Measurements from ENCODE around the gene ATP6V0D1. TPM values are rescaled to one million over a fixed set of nuclear protein-coding genes. Genes with fewer than 3 reads are reported as not detected.

ATP6V0D1 gene
- polyA plus RNA-seq, 3 donors: 354 to 687 (median 631) TPM

DNA sequence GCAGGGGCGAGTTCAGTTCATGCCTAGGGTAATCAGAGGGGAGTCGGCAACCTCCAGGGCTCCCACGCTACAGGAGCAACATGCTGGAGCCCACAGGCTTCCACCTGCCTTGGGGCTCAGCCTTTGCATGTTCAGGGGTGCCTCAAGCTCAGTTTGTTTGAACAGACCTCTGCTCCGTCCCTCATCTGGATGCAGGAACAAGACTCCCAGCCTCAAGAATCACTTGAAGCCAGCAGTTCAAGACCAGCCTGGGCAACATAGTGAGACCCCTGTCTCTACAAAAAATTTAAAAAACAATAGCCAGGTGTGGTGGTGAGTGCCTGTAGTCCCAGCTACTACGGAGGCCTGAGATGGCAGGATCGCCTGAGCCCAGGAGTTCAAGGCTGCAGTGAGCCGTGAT, 54.9 kb downstream of the ATP6V0D1 start:
- 88% methylated on average over 4 of the region's 7 CpGs for WGBS (ENCODE audit: insufficient coverage)
- Histone ChIP-seq H3K4me2 (replicated peaks; ENCODE audit: extremely low read depth, low read length, poor library complexity, severe bottlenecking) (no peak overlapping the region), H3K9me3 (replicated peaks in 1 of 2; ENCODE audit: control insufficient read depth in 1 of 2, insufficient read depth in 1 of 2, low read length in 2 of 2) (peaks cover 0 to 9% of the 10 kb centered on the region in 2 donors), H3K4me3 (replicated peaks in 1 of 3; ENCODE audit: low read depth in 2 of 3, low read length in 3 of 3) (no peak overlapping the region), H3K27me3 (ENCODE audit: control insufficient read depth in 2 of 2, insufficient read depth in 2 of 2, low read length in 2 of 2) (peaks cover 19 to 44% of the 10 kb centered on the region in 2 donors), H4K20me1 (ENCODE audit: insufficient read depth, low read length) (peaks cover 25% of the 10 kb centered on the region), H3K36me3 (replicated peaks in 1 of 2; ENCODE audit: control insufficient read depth in 1 of 2, insufficient read depth in 2 of 2, low read length in 2 of 2) (no peaks in the 10 kb centered on the region), H3K4me1 (ENCODE audit: control insufficient read depth in 1 of 2, insufficient read depth in 2 of 2, low read length in 2 of 2) (peaks cover 7 to 8% of the 10 kb centered on the region in 2 donors), H2AFZ (ENCODE audit: insufficient read depth, low read depth, low read length, poor library complexity, severe bottlenecking) (no peak overlapping the region), H3K79me2 (ENCODE audit: insufficient read depth, low read length) (no peaks in the 10 kb centered on the region), H3K27ac (ENCODE audit: low read depth in 1 of 2, low read length in 2 of 2) (no peak overlapping the region), H3K9ac (ENCODE audit: insufficient read depth, low read length, poor library complexity, severe bottlenecking) (no peak overlapping the region)
- Mint-ChIP-seq H3K4me1 (peaks cover 5% of the 10 kb centered on the region), H3K27me3 (ENCODE audit: low read depth in 3 of 3) (peaks cover 39 to 61% (median 43%) of the 10 kb centered on the region in 3 donors), H3K9me3 (peaks cover 0 to 14% (median 1%) of the 10 kb centered on the region in 7 donors), H3K4me3 (no peak overlapping the region), H3K27ac (no peak overlapping the region), H3K36me3 (peaks cover 4 to 5% of the 10 kb centered on the region in 2 donors)
- no peak for DNase-seq
- intact Hi-C loops (cut with micrococcal nuclease): loop anchor here in 1 of 2 donors (5.0 kb wide), 1 partner anchor 41 kb away; no protein-coding TSS in a partner anchor
- TF ChIP-seq CTCF (IDR thresholded peaks at IDR 0.05): no peak

- no peak for DNase-seq
- Histone ChIP-seq H3K79me2 (ENCODE audit: insufficient read depth, low read length) (no peaks in the 10 kb centered on the region), H3K9ac (ENCODE audit: insufficient read depth, low read length, poor library complexity, severe bottlenecking) (no peak overlapping the region), H3K4me2 (replicated peaks; ENCODE audit: extremely low read depth, low read length, poor library complexity, severe bottlenecking) (no peak overlapping the region), H4K20me1 (ENCODE audit: insufficient read depth, low read length) (peaks cover 23% of the 10 kb centered on the region), H3K36me3 (replicated peaks in 1 of 2; ENCODE audit: control insufficient read depth in 1 of 2, insufficient read depth in 2 of 2, low read length in 2 of 2) (no peaks in the 10 kb centered on the region), H3K4me1 (ENCODE audit: control insufficient read depth in 1 of 2, insufficient read depth in 2 of 2, low read length in 2 of 2) (peaks cover 6% of the 10 kb centered on the region in 2 donors), H2AFZ (ENCODE audit: insufficient read depth, low read depth, low read length, poor library complexity, severe bottlenecking) (no peak overlapping the region), H3K27me3 (ENCODE audit: control insufficient read depth in 2 of 2, insufficient read depth in 2 of 2, low read length in 2 of 2) (peaks cover 19 to 43% of the 10 kb centered on the region in 2 donors), H3K9me3 (replicated peaks in 1 of 2; ENCODE audit: control insufficient read depth in 1 of 2, insufficient read depth in 1 of 2, low read length in 2 of 2) (peaks cover 0 to 9% of the 10 kb centered on the region in 2 donors), H3K27ac (ENCODE audit: low read depth in 1 of 2, low read length in 2 of 2) (no peak overlapping the region), H3K4me3 (replicated peaks in 1 of 3; ENCODE audit: low read depth in 2 of 3, low read length in 3 of 3) (no peak overlapping the region)
- peaks cover 39 to 59% (median 43%) of the 10 kb centered on the region in 3 donors for H3K27me3 Mint-ChIP-seq (ENCODE audit: low read depth in 3 of 3)
- H3K36me3 Mint-ChIP-seq: peaks cover 4 to 5% of the 10 kb centered on the region in 2 donors
- peak overlapping the region in 1 of 7 donors; percentile 50 for H3K27ac Mint-ChIP-seq
- intact Hi-C loops (cut with micrococcal nuclease): loop anchor here in 1 of 2 donors (5.0 kb wide), 1 partner anchor 42 kb away; no protein-coding TSS in a partner anchor
- H3K4me3 Mint-ChIP-seq: peak overlapping the region in 1 of 2 donors; percentile 26
- no peak for TF ChIP-seq CTCF (IDR thresholded peaks at IDR 0.05)
- WGBS (ENCODE audit: insufficient coverage): 93% methylated on average over 3 of the region's 4 CpGs
- peaks cover 5% of the 10 kb centered on the region for H3K4me1 Mint-ChIP-seq
- H3K9me3 Mint-ChIP-seq: peaks cover 0 to 14% (median 1%) of the 10 kb centered on the region in 7 donors
Measured at GRCh38 chr16:67425580-67425979, 55.4 kb downstream of the ATP6V0D1 start.
